GM19238 (cell line): ENCODE results near the gene CCDC185.
"Not testable (repeated sequence)": the region's sequence is repeated elsewhere in the genome, so short reads cannot be mapped to it uniquely, and the experiment has no call there.

Experiments
- DNase-seq: peaks from one replicate; pipeline ENCODE4 v3.0.0; 2011; ENCODE audit warnings: low spot score; ENCODE audit not compliant: insufficient read length

The CCDC185 gene

DNA sequence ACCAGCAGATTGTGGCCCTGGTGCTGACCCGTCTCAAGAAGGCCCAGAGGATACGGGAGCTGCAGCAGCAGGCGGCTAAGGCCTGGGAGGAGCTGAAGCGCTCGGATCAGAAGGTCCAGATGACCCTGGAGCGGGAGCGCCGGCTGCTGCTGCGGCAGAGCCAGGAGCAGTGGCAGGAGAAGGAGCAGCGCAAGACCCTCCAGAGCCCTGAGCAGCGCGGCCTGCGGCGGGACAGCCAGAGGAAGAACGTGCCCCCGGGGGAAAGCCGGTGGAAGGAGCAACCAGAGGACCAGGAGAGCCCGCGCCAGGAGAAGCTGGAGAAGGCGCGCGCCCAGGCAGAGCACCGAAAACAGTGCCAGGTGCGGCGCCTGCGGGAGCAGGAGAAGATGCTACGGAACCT lies 1.0 kb downstream of the CCDC185 start:
- DNase-seq, result no peak

DNA sequence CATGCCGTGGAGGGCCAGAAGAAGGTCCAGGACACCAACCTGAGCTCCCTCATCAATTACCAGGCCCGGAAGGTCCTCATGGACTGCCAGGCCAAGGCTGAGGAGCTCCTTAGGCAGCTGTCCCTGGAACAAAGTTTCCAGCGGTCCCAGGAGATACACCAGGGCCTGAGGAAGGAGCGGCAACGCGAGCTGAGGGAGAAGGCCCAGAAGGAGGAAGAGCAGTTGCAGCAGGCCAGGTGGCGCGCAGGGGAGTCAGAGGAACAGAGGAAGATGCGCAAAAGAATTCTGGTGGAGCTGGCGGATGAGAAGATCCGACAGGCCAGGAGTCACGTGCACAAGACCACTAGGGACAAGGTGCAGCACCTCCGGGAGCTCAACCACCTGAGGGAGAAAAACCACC lies 1.5 kb downstream of the CCDC185 start:
- DNase-seq, result no peak

DNA sequence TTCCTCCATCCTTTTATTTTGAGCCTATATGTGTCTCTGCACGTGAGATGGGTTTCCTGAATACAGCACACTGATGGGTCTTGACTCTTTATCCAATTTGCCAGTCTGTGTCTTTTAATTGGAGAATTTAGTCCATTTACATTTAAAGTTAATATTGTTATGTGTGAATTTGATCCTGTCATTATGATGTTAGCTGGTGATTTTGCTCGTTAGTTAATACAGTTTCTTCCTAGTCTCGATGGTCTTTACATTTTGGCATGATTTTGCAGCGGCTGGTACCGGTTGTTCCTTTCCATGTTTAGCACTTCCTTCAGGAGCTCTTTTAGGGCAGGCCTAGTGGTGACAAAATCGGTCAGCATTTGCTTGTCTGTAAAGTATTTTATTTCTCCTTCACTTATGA lies 6.2 kb downstream of the CCDC185 start:
- not testable (repeated sequence) for DNase-seq

DNA sequence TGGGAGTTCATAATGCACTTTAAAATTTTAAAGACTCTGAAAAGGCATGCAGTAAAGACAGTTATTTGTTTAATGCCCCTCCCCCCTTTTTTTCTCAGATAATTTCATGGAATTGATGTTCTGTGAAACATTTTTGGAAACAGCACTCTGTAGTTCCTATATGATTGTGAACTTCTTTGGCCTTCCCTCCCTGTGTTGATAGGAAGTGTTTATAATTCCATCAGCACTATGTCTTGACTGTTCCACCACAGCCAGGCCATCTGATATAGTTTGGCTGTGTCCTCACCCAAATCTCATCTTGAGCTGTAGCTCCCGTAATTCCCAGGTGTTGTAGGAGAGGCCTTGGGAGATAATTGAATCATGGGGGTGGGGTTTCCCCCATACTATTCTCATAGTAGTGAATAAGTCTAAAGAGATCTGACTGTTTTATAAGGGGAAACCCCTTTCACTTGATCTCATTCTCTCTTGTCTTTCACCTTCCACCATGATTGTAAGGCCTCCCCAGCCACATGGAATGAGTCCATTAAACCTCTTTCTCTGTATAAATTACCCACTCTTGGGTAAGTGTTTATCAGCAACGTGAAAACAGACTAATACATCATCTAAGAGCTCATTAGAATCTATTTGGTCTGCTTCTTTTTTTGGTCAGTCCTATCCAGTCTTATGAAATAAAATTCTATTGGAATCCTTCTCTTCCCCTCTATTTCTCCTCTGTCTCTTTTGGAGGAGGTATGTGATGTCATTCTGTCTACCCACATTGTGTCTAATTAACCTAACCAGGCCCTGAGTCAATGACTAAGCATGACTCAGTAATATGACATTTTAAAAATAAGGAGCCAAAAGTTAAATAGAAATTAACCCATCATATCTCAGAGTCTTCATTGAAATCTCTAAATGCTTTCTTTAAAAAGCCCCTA lies 8.9 kb downstream of the CCDC185 start:
- DNase-seq, result no peak

DNA sequence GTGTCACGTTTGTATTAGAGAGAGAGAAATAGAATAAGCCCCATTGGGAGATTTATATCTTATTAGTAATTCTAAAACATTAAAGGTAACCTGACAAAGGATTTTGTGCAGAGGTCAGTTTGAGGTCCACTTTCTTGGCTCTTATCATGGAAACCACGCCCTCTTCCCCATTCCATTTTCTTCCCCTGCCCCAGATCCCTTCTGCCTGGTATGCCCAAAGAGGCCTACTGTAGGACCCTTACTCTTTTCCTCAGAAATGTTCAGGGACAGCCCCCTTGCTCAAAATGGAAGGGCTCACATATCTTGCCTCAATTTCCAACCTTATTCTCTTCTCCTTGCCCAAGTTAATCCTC lies 9.6 kb downstream of the CCDC185 start:
- DNase-seq, result no peak

DNA sequence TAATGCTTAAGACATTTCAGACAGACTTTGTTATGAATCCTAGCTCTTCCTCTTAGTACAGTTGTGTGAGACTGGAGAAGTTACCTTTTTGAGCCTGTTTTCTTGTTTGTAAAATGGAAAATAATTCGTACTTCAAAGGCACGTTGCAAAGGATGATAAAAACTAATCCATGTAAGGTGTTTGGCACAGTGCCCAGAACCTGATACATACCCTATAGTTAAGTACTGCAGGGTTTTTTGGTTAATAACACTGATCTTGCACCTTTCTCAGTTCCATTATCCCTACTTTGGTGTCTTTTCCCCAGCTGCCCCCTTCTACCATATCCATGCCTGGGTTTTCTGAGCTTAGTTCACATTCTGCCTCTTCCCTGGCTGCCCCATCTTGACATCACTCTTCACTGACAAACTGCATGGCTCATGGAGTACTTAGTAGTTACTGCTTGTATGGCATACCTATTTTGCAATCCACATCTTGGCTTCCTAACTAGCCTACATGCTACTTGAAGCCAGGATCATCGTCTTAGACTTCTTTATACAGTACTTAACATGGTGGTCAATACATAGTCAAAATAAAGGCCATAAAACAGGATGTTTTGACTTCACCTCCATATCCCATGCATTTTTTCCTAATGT lies 10.1 kb downstream of the CCDC185 start:
- DNase-seq, result no peak

DNA sequence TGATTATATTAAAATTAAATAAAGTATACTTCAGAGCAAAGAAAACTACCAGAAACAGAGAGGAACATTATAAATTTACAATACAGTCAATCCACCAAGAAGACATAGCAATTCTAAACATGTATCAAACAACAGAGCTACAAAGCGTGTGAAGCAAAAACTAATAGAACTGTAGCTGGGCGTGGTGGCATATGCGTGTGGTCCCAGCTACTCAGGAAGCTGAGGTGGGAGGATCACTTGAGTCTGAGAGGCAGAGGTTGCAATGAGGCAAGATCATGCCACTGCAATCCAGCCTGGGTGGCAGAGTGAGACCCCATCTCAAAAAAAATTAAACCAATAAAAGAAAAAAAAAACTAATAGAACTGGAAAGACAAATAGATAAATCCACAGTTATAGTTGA lies 12.3 kb downstream of the CCDC185 start:
- DNase-seq, result no peak

DNA sequence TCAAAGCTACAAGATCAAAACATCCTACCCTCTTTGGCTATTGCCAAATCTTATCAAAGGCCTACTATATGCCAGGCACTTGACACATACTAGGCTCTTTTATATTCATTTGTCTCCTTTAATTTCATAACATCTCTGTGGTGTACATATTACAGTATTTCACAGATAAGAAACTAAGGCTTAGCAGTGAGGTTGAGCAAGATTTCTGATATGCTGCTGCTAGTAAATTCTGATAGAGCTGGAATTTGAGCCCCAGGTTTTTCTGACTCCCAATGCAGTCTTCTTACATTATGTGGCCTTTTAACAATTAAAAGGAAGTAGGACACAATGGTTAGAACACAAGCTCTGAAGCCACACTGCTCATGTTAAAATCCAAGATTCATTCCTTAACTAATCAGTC lies 16.8 kb downstream of the CCDC185 start:
- DNase-seq, result no peak

DNA sequence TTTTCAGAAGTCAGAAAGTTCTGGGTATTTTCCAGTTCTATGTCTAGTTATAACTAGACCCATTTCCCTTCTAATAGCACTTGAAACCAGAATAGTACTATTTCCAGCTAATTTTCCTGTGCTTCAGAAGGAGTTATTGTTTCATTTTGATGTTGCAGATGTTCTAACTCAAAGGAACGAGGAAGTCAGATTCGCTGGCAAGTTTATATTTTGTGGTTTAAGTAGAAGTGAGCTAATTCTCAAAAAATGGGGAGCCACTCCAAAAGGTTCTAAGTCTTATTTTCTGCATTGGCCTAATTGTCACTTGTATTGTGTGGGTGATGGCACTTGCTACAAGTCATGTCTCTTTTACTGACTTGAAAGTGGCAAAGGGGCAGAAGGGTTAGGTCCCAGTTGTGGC lies 18.1 kb downstream of the CCDC185 start:
- no peak for DNase-seq

DNA sequence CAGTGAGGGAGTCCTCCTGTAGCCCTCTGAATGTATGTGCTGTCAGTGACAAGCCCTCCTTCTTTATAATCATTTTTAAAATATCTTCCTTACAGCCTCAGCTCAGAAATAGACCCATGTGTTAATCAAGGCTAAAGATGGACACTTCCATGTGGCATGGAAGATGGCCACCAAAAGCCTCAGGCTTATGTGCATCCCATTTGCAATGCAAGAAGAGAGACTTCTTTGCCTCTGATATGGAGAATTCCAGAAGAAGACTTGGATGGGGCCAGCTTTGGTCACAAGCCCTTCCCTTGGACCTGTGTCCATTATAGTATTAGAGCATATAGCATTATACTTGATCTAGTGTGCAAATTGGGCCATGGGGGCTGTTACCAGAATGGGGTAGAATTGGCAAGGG lies 18.5 kb downstream of the CCDC185 start:
- DNase-seq, result no peak

DNA sequence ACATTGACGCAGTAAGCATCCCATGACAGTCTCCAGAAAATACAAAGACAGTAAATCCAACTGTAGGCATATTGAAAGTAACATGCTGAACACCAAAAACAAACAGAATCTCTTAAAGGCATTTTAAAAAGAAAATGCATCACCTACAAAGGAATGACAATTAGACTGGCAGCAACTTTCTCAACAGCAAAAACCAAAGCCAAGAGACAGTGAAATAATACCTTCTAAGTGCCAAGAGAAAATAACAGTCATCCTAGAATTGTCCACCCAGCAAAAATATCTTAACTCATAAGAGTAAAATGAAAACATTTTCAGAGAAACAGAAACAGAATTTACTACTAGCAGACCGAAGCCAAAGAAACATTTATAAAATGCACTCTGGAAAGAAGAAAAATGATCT lies 20.0 kb downstream of the CCDC185 start:
- no peak for DNase-seq

DNA sequence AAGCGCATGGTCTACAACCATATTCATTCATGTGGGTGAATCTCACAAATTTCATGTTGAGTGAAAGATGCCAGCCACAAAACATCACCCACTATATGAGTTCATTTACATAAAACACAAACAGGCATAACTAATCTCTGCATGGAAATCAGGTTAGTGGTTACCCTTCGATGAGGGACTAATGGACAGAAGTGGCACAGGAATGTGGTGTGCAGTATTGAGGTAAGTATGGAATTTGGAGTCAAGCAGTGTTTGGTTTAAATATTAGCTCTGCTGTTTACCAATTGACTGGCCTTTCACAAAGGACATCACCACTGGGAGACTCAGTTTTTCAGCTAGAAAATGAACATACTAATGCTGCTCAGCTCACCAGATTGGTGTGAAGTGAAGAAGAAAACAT lies 24.2 kb downstream of the CCDC185 start:
- DNase-seq, result no peak

DNA sequence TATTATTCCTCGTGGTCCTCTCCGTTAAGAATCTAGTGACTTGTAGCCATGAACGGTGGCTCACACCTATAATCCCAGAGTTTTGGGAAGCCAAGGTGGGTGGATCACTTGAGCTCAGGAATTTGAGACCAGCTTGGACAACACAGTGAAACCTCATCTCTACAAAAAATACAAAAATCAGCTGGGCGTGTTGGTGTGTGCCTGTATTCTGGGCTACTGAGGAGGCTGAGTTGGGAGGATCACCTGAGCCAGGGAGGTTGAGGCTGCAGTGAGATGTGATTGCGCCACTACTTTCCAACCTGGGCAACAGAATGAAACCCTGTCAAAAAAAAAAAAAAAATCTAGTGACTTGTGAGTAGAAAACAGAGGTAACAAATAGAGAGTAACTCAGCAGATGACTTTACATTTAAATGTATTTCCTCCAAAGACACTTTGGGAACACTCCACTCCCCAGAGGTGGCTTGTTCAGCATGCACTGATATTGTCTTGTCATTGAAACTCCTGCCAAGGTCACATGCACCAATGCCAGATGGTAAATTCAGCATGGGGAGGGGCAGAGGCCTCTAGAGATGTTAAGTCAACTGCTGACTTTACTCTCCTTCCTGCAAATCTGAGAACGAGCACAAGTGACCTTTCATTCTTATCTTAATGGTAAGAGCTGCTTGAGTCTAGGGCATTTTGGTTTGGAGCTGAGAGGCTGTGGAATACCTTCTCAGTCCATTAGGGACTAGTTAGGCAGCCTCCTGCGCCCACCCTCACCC lies 24.9 kb downstream of the CCDC185 start:
- no peak for DNase-seq

DNA sequence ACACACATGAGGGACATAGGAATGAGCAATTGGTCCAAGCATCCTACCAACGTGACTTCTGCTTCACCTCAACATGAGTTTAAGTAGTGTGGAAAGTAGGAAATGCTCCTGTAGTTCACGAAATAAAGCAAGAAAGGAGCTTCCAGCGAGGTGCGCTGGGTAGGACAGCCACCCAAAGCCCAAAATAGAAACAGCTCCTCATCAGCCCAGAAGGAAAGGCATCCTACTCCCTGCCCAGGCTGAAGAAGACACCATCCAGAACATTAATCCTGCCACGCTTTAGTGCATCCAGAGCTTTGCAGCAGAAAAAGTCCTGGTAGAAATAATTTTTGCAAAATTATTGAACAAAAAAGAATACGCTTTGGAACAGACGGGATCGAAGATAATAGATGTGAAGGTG lies 25.9 kb downstream of the CCDC185 start:
- DNase-seq, result no peak

DNA sequence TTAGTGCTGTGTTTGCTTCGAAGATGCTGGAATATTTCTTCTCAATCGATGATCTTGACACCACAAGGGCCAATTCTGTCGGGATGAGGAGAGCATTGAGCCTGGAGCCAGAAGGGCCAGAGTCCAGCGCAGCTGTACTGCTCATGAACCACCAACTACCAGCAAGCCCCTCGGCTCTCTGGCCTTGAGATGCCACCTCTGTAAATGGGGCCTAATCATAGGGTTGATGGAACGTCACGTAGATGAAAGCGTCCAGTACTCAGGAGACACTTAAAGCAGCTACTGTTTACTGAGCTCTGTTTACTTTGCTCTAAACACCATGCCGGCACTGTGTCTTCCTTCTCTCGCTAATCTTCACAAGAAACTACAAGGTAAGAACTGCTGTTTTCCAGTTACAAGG lies 26.3 kb downstream of the CCDC185 start:
- no peak for DNase-seq

DNA sequence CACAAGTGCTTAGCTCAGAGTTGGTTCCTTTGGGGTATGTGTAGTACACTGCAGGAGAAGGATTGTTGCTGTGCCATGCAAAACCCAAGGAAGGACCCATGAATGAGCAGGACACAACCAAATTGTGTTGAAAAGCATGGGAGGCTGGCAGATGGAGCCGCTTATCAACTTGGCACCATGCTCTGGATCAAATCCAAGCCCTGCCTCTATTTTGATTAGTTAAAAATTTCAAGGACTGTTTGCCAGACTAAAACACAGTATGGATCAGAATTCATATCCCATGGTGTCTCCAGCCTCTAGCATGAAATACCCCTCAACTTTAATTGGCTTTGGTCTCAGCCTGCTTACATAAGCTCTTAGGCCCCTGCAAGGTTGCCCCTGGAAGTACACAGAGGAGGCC lies 27.8 kb downstream of the CCDC185 start:
- no peak for DNase-seq

DNA sequence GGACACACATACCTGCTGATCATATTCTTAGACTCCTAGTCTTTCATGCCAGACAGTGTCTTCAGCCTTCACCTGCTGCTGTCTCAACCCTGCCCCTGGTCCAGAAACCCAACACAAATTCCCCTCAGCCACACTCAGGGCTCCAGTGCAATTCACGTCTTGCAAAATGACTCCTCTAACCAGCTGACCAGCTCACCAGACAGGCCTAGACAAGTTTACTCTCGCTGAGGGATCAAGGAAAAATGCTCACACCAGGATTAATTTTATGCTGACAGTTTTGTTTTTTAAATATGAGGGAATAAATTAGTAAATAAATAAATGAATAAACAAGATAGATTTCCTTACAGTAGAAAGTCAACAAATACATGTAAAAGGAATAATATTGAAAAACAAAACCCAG lies 28.5 kb downstream of the CCDC185 start:
- DNase-seq, result no peak

DNA sequence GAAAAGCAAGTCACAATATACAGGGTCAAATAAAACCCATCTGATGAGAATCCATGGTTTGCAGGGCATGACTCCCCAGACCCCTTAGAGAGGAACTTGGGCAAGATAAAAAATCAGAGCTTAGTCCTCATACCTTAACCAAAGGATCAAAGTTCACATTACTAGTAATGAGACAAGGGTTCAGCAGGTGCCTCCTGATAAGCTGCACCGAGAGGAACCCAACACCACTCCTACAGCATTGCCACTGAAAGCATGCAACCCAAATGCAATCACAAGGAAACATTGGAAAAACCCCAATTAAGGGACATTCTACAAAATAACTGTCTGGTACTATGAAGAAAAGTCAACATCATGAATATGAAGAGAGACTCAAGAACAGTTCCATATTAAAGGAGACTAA lies 29.7 kb downstream of the CCDC185 start:
- no peak for DNase-seq

DNA sequence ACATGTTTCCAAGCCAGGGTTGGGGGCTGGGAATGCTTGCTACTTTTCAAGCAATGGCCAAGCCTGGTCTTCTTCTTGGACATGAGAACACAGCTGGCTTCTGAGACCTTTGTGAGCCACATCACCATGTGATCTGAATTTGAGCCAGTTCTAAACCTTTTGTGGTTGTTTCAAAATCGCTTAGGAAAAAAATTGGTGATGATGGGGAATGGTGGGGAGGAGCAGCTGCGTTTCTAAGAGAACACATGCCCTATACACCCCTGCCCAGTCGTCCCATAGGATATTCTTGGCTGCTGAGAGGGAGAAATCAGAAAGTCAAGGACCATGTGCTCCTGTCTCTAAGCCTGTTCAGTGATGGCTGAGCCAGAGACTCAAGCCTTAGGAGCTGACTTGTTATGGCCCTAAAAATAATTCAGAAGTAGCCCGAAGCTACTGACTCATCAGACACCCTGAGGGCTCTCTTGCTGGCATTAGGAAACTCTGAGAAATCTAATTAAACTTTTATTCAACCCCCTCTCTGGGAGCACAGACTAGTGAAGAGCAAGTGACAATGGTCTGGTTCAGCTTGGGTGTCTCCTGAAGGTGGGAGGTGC lies 30.5 kb downstream of the CCDC185 start:
- no peak for DNase-seq

DNA sequence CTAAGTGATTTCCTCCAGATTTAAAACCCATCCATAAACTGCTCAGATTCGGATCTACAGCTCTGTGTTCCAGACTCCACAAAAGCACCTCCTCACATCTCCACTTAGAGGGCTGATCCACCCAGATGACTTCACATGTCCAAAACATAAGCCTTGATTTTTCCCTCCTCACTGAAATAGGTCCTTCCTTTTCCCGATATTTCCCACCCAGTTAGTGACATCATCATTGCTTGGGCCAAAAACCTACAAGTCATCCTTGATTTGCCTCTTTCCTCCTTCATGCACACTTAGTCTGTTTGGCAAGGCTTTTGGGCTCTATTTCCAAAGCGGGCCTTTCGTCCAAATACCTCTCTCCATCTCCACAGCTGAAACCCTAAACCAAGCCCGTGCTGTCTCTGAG lies 32.3 kb downstream of the CCDC185 start:
- DNase-seq, result no peak

DNA sequence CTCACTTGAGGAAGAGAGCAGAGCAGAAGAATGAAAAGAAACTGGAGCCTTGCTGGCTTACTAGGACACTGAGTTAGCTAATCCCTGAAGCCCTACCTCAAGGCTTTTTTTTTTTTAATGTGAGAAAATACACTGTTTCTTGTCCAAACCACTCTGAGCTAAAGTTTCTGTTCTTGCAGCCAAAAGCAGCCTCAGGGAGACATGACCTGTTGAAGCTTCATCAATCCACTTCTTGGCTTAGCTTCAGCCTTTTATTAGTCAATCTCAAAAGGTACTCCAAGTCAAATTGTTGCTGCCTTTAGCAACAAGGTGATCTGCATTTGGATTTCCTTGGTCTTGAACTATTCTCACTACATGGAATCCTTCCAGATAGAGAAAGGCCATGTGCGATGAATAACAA lies 33.7 kb downstream of the CCDC185 start:
- no peak for DNase-seq

DNA sequence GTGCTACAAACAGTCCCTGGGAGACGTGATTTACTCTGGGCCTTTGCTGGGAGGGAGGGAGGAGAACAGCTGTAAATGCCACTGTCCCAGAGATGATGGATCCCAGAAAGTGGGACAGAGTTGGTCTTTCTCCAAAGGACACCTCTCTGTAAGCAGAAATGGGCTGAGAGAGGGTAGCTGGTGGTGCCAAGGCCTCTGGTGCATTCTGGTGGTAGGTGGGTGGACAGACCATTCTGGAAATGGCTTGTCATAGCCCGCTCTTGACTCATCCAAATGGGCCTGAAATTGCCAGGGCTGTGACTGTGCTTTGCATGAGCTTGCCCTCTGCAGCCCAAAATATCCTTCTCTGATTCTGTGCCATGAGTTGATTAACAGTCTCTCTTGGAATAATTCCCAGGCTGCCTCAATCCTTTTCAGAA lies 36.1 kb downstream of the CCDC185 start:
- DNase-seq, result no peak
